Pancreas (tissue), 10 donors: ENCODE results near the gene RAB5IF. TPM values are rescaled to one million over a fixed set of nuclear protein-coding genes. Genes with fewer than 3 reads are reported as not detected.

Experiments
- ATAC-seq, 4 donors: fragments of 200-7000 bp; cut with Tn5 transposase; one replicate each; pipeline versions ENCODE4 v1.8.0 to v1.9.1; 2020; ENCODE audit warnings: mild to moderate bottlenecking in 4 of 4, moderate library complexity in 4 of 4
- DNase-seq, 6 donors: peaks; one replicate each; pipeline ENCODE4 v3.0.0-alpha.2; 2020
- FAIRE-seq: peaks from 2 replicates; lab custom pipeline; 2012; peaks lifted over from hg19 to GRCh38; lab: Jason Lieb, UNC
- H3K27ac ChIP-seq, 4 donors: fragments of 200-600 bp; sonication (generic); 1 replicate in 3 of 4; 2 replicates in 1 of 4; pipeline versions ENCODE4 v1.5.0 to v1.8.0; 2020
- H3K27me3 ChIP-seq, 4 donors: fragments of 200-600 bp; one replicate each; pipeline ENCODE4 v1.8.0; 2021
- H3K36me3 ChIP-seq, 3 donors: fragments of 200-600 bp; sonication (generic) in 1 of 3; one replicate each; pipeline versions ENCODE4 v1.5.0 to v1.8.0; 2020 to 2021
- H3K4me1 ChIP-seq, 3 donors: fragments of 200-600 bp; one replicate each; pipeline ENCODE4 v1.8.0; 2021
- H3K4me3 ChIP-seq, 4 donors: fragments of 200-600 bp; sonication (generic) in 2 of 4; one replicate each; pipeline versions ENCODE4 v1.5.0 to v1.8.0; 2020 to 2021
- H3K9me3 ChIP-seq, 4 donors: fragments of 200-600 bp; one replicate each; pipeline ENCODE4 v1.8.0; 2021
- whole genome bisulfite sequencing, 2 donors: extraction: QIAGEN DNeasy Blood & Tissue Kit; methylation state at CpG; one replicate each; pipeline ENCODE4 v1.1.7; 2013; 5-methylcytosine and 5-hydroxymethylcytosine counted together
- intact Hi-C, 3 donors: fragments of 100-400 bp; cut with DNase I; formaldehyde crosslinking; loops; one replicate each; pipeline versions ENCODE4 v1.11.1 to v1.14.2; 2022
- polyA plus RNA-seq, 2 donors: library from polyadenylated mRNA; stranded (reverse); fragments of 200-250 nt; gene quantifications; one replicate each; pipeline ENCODE4 v1.2.3, GENCODE V29; 2013
- total RNA-seq, 6 donors: library from RNA; stranded (reverse); fragmentation: NEBNext Ultra II Directional in 4 of 6; extraction: Animal tissue kit (Norgen Biotek cat#: 25700) in 4 of 6; gene quantifications; one replicate each; pipeline versions ENCODE4 v1.2.1 to v1.2.4, GENCODE V29; 2021 to 2023
- TF ChIP-seq, protein P1 (sequence below), 4 donors: fragments of 200-600 bp; sonication (generic) in 3 of 4; IDR thresholded peaks; one replicate each; pipeline versions ENCODE4 v1.5.0 to v1.8.0; 2021; ENCODE audit warnings: antibody characterized with exemption in 4 of 4
- donor health status: healthy with polysubstance abuse.
- donor health status: DM: no; HTN: no; CAD: no; lungs with moderate emphysema.
- donor health status: DM: no; HTN: no; CAD: no.
- donor health status: control.
- donor health status: control.
- donor health status: Bipolar disorder and iron deficiency.
- donor health status: DM: yes; HTN: yes; CAD: no.
- donor health status: DM: no; HTN: no; CAD: no.
- donor health status: DM: no; HTN: no; CAD: no.
- donor health status: DM: yes; HTN: yes; CAD: no.

The RAB5IF gene
- total and polyA plus RNA-seq, 8 donors, result 22.2 to 45.1 (median 30.0) TPM

DNA sequence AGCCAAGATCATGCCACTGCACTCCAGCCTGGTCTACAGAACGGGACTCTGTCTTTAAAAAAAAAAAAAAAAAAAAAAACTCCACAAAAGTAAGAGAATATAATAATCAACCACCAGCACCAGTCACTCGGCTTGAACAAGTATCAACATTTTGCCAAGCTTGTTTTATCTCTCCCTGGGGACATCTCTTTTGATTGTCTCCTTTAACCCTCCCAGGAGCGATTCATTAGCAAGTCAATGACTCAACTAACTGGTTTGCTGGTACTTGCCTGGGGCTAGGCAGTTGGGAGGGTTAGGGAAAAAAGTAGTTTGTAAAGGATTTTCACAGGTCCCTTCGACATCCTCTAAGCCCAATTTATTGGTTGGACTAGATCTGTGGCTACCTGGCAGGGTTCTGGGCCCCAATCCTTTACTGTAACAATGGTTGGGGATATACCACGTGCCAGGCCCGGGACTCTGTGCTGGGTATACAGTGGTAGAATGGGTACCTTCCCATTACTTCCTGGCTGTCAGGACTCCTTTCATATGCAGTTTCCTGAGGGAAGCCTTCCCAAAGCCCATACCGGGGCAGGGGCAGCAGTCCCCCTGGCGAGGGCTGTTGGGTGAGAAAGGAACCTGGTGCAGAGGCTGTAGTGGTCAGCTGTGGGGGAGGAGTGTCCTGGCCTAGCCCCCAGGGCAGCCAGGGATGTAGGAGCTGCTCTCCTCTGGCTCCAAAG is 20.0 kb upstream of the RAB5IF start:
- H3K36me3 ChIP-seq, result peaks cover 0 to 7% (median 0%) of the 10 kb centered on the region in 3 donors
- ATAC-seq (no peak), FAIRE-seq (no peak), DNase-seq (no peak)
- H3K9me3 ChIP-seq, result no peaks in the 10 kb centered on the region
- H3K27me3 ChIP-seq, result no peaks in the 10 kb centered on the region
- 80 to 86% methylated on average over 8 of the region's 8 CpGs for WGBS, 2 donors
- H3K4me3 ChIP-seq, result no peak overlapping the region
- no peaks in the 10 kb centered on the region for H3K4me1 ChIP-seq
- intact Hi-C loops, result no loop called here
- TF ChIP-seq, protein P1, sequence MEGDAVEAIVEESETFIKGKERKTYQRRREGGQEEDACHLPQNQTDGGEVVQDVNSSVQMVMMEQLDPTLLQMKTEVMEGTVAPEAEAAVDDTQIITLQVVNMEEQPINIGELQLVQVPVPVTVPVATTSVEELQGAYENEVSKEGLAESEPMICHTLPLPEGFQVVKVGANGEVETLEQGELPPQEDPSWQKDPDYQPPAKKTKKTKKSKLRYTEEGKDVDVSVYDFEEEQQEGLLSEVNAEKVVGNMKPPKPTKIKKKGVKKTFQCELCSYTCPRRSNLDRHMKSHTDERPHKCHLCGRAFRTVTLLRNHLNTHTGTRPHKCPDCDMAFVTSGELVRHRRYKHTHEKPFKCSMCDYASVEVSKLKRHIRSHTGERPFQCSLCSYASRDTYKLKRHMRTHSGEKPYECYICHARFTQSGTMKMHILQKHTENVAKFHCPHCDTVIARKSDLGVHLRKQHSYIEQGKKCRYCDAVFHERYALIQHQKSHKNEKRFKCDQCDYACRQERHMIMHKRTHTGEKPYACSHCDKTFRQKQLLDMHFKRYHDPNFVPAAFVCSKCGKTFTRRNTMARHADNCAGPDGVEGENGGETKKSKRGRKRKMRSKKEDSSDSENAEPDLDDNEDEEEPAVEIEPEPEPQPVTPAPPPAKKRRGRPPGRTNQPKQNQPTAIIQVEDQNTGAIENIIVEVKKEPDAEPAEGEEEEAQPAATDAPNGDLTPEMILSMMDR (IDR thresholded peaks at IDR 0.05), result no peak
- H3K27ac ChIP-seq, result no peak overlapping the region

DNA sequence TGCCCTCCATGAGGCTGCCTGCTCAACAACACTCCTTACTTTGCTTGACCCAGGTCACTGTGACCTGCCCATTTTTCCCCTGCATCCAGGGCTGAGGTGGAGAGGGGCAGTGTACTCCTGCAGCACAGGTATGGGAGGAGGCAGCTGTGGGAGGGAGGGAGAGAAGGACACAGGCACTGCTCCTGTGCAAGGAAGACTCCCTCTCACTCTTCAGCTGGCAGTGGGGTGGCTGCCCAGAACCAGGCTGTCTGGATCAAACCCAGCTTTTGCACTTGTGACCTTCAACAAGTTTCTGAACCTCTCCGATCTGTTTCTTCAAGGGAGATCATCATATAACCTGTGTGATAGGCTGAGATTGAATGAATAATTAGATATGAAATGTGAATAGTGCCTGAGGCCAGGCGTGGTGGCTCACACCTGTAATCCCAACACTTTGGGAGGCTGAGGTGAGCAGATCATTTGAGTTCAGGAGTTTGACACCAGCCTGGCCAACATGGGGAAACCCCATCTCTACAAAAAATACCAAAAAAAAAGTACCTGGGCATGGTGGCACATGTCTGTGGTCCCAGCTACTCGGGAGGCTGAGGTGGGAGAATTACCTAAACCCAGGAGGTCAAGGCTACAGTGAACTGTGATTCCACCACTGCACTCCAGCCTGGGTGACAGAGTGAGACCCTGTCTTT is 18.1 kb upstream of the RAB5IF start:
- Histone ChIP-seq H3K9me3 (no peaks in the 10 kb centered on the region), H3K4me3 (no peak overlapping the region), H3K27ac (no peak overlapping the region), H3K4me1 (no peaks in the 10 kb centered on the region), H3K36me3 (peaks cover 0 to 4% (median 0%) of the 10 kb centered on the region in 3 donors), H3K27me3 (no peaks in the 10 kb centered on the region)
- DNase-seq, result no peak
- no peak for FAIRE-seq
- intact Hi-C loops, result no loop called here
- TF ChIP-seq, protein P1 (IDR thresholded peaks at IDR 0.05), result no peak
- peak in 1 of 4 donors; percentile 35 for ATAC-seq
- WGBS, 2 donors, result 67 to 75% methylated on average over 3 of the region's 3 CpGs

GRCh38 chr20:36591281-36591680 is 14.3 kb upstream of the RAB5IF start:
- peaks cover 0 to 4% (median 0%) of the 10 kb centered on the region in 3 donors for H3K36me3 ChIP-seq
- H3K9me3 ChIP-seq, result no peaks in the 10 kb centered on the region
- FAIRE-seq (no peak), DNase-seq (no peak), ATAC-seq (no peak)
- H3K4me3 ChIP-seq, result no peak overlapping the region
- no peak overlapping the region for H3K27ac ChIP-seq
- intact Hi-C loops, result no loop called here
- H3K4me1 ChIP-seq, result no peaks in the 10 kb centered on the region
- WGBS, 2 donors, result 90 to 92% methylated on average over 5 of the region's 5 CpGs
- TF ChIP-seq, protein P1 (IDR thresholded peaks at IDR 0.05), result no peak
- H3K27me3 ChIP-seq, result no peaks in the 10 kb centered on the region

- ATAC-seq, result peak in 3 of 4 donors; percentile 46 to 71 (median 60)
- DNase-seq, result no peak
- H3K4me1 ChIP-seq, result no peaks in the 10 kb centered on the region
- H3K27ac ChIP-seq, result no peak overlapping the region
- TF ChIP-seq, protein P1 (IDR thresholded peaks at IDR 0.05), result no peak
- no peak overlapping the region for H3K4me3 ChIP-seq
- FAIRE-seq, result no peak
- peaks cover 0 to 4% (median 0%) of the 10 kb centered on the region in 3 donors for H3K36me3 ChIP-seq
- H3K27me3 ChIP-seq, result no peaks in the 10 kb centered on the region
- H3K9me3 ChIP-seq, result no peaks in the 10 kb centered on the region
- intact Hi-C loops, result no loop called here
- 88 to 90% methylated on average over 9 of the region's 9 CpGs for WGBS, 2 donors
These were observed 13.5 kb upstream of the RAB5IF start for GRCh38 chr20:36591854-36592641.
